Nephron (organoid): ENCODE measurements around the gene ANKRD13A.
A peak's percentile ranks its signal among the peaks of the same experiment; 100 is the strongest.

Experiments used
- H3K27ac Mint-ChIP-seq, 3 experiments: 2 replicates each; pipeline ENCODE4 v1.8.0; 2020; ENCODE audit warnings: mixed read lengths in 3 of 3, mild to moderate bottlenecking in 2 of 3, moderate library complexity in 1 of 3
- H3K27me3 Mint-ChIP-seq: 2 replicates; pipeline ENCODE4 v1.8.0; 2021; ENCODE audit warnings: low read depth, mild to moderate bottlenecking, moderate library complexity, mixed read lengths
- H3K36me3 Mint-ChIP-seq: 2 replicates; pipeline ENCODE4 v1.8.0; 2020; ENCODE audit warnings: low read depth, mixed read lengths
- H3K4me1 Mint-ChIP-seq: 2 replicates; pipeline ENCODE4 v1.8.0; 2020; ENCODE audit warnings: mixed read lengths
- H3K4me3 Mint-ChIP-seq, 3 experiments: 2 replicates each; pipeline ENCODE4 v1.8.0; 2020; ENCODE audit warnings: mild to moderate bottlenecking in 3 of 3, mixed read lengths in 3 of 3, moderate library complexity in 2 of 3
- H3K9me3 Mint-ChIP-seq: 2 replicates; pipeline ENCODE4 v1.8.0; 2020; ENCODE audit warnings: mixed read lengths
- CTCF ChIP-seq, 3 experiments: fragments of 200-600 bp; sonication (generic); IDR thresholded peaks; one replicate each; pipeline ENCODE4 v1.5.0; 2021; ENCODE audit warnings: antibody characterized with exemption in 3 of 3; ENCODE audit not compliant: unreplicated experiment in 3 of 3

Gene ANKRD13A

DNA sequence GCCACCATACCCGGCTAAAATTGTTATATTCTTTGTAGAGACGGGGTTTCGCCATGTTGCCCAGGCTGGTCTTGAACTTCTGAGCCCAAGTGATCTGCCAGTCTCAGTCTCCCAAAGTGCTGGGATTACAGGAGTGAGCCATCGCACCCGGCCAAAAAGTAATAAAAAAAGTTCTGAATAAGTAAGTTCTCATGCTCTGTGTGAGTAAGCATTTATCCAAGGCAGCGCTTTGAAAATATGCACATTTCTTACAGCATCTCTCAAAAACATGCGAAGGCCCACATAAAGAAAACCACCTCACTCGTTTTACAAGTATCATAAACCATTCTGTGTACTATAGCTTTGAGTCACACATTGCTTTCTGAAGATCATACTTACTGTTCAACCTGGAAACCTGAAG lies 11.6 kb upstream of the ANKRD13A start:
- H3K27me3 Mint-ChIP-seq = no peaks in the 10 kb centered on the region
- no peak overlapping the region for H3K4me3 Mint-ChIP-seq
- no peak overlapping the region for H3K27ac Mint-ChIP-seq
- peaks cover 22% of the 10 kb centered on the region for H3K4me1 Mint-ChIP-seq
- H3K36me3 Mint-ChIP-seq = peaks cover 45% of the 10 kb centered on the region
- no peaks in the 10 kb centered on the region for H3K9me3 Mint-ChIP-seq
- no peak for TF ChIP-seq CTCF (IDR thresholded peaks at IDR 0.05; ENCODE audit: unreplicated experiment in 3 of 3)

- H3K4me1 Mint-ChIP-seq = peaks cover 24% of the 10 kb centered on the region
- H3K27ac Mint-ChIP-seq = no peak overlapping the region
- no peak for TF ChIP-seq CTCF (IDR thresholded peaks at IDR 0.05; ENCODE audit: unreplicated experiment in 3 of 3)
- H3K27me3 Mint-ChIP-seq = no peaks in the 10 kb centered on the region
- no peaks in the 10 kb centered on the region for H3K9me3 Mint-ChIP-seq
- H3K36me3 Mint-ChIP-seq = peaks cover 41% of the 10 kb centered on the region
- H3K4me3 Mint-ChIP-seq = no peak overlapping the region
Observed at GRCh38 chr12:109988274-109988673, 11.0 kb upstream of the ANKRD13A start.

GRCh38 chr12:109988903-109989302 lies 10.3 kb upstream of the ANKRD13A start:
- H3K4me3 Mint-ChIP-seq = no peak overlapping the region
- H3K4me1 Mint-ChIP-seq = peaks cover 30% of the 10 kb centered on the region
- peaks cover 39% of the 10 kb centered on the region for H3K36me3 Mint-ChIP-seq
- no peaks in the 10 kb centered on the region for H3K27me3 Mint-ChIP-seq
- H3K27ac Mint-ChIP-seq = peak overlapping the region; percentile 52 to 81 (median 75)
- H3K9me3 Mint-ChIP-seq = no peaks in the 10 kb centered on the region
- no peak for TF ChIP-seq CTCF (IDR thresholded peaks at IDR 0.05; ENCODE audit: unreplicated experiment in 3 of 3)

- Mint-ChIP-seq H3K4me1 (peaks cover 35% of the 10 kb centered on the region), H3K27me3 (no peaks in the 10 kb centered on the region), H3K27ac (peak overlapping the region; percentile 52 to 81 (median 75)), H3K4me3 (peak overlapping the region in 1 of 3 experiments; percentile 65), H3K36me3 (peaks cover 39% of the 10 kb centered on the region), H3K9me3 (no peaks in the 10 kb centered on the region)
- no peak for TF ChIP-seq CTCF (IDR thresholded peaks at IDR 0.05; ENCODE audit: unreplicated experiment in 3 of 3)
Observed at GRCh38 chr12:109989380-109989779, 9.8 kb upstream of the ANKRD13A start.

DNA sequence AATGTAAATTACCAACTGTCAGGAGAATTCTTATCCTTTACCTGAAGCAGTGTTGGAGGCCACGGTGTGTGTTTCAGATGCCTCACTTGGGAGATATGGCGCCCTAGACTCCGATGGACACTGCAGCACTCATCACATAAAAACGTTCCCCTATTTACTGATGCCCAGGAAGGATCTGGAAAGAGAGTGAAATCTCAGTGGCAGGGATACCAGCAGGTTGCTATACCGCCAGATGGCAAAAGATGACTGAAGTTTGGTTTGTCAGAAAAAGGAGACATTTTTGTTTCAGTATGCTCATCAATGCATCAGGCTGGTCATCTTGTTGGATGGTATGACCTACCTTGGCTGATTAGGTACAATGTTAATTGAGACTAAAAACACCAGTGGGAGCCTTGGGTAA lies 7.6 kb upstream of the ANKRD13A start:
- H3K27me3 Mint-ChIP-seq = no peaks in the 10 kb centered on the region
- no peak for TF ChIP-seq CTCF (IDR thresholded peaks at IDR 0.05; ENCODE audit: unreplicated experiment in 3 of 3)
- peak overlapping the region in 2 of 3 experiments; percentile 2 to 19 for H3K4me3 Mint-ChIP-seq
- H3K27ac Mint-ChIP-seq = no peak overlapping the region
- H3K4me1 Mint-ChIP-seq = peaks cover 52% of the 10 kb centered on the region
- no peaks in the 10 kb centered on the region for H3K9me3 Mint-ChIP-seq
- peaks cover 25% of the 10 kb centered on the region for H3K36me3 Mint-ChIP-seq

DNA sequence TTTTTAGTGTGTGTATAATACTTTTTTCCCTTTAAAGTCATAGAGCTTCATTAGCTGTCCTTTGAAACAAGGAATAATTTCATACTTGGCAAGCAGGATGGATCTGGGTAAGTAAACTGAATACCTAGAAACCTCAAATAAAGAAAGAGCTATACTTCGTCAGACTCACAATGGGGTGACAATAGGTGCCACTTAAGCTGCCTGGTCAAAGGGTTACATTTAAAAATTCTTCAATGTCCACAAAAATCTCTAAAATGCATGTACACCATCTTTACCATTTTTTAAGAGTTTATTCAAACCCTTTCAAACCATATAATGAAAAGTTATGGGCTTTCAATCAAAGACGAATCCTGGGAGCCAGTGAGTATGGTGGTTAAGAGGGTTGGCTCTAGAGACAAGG lies 6.1 kb upstream of the ANKRD13A start:
- H3K4me1 Mint-ChIP-seq = peaks cover 62% of the 10 kb centered on the region
- peaks cover 19% of the 10 kb centered on the region for H3K36me3 Mint-ChIP-seq
- H3K27me3 Mint-ChIP-seq = no peaks in the 10 kb centered on the region
- no peaks in the 10 kb centered on the region for H3K9me3 Mint-ChIP-seq
- H3K4me3 Mint-ChIP-seq = peak overlapping the region in 2 of 3 experiments; percentile 32 to 62
- H3K27ac Mint-ChIP-seq = no peak overlapping the region
- TF ChIP-seq CTCF (IDR thresholded peaks at IDR 0.05; ENCODE audit: unreplicated experiment in 3 of 3) = no peak
